Adrenal gland (tissue), 12 donors: ENCODE data around the gene AK3. TPM values are rescaled to one million over a fixed set of nuclear protein-coding genes. Genes with fewer than 3 reads are reported as not detected.

Source experiments
- DNase-seq, 7 donors: peaks; one replicate each; pipeline ENCODE4 v3.0.0-alpha.2; 2019 to 2020
- H3K27ac ChIP-seq, 5 donors: fragments of 200-600 bp; sonication (generic) in 4 of 5; 1 replicate in 3 of 5; 2 replicates in 2 of 5; pipeline versions ENCODE4 v1.5.1 to v1.8.0; 2016 to 2020; ENCODE audit warnings: mild to moderate bottlenecking in 1 of 5
- H3K27me3 ChIP-seq: fragments of 200-600 bp; 2 replicates; pipeline ENCODE4 v1.8.0; 2021
- H3K36me3 ChIP-seq, 2 donors: fragments of 200-600 bp; replicated peaks in 1 of 2; 1 replicate in 1 of 2; 2 replicates in 1 of 2; pipeline versions ENCODE4 v1.5.1 to v1.8.0; 2018 to 2022
- H3K4me1 ChIP-seq, 2 donors: fragments of 200-600 bp; replicated peaks in 1 of 2; 1 replicate in 1 of 2; 2 replicates in 1 of 2; pipeline versions ENCODE4 v1.5.1 to v1.8.0; 2018 to 2021
- H3K4me3 ChIP-seq, 4 donors: fragments of 200-600 bp; sonication (generic) in 3 of 4; one replicate each; pipeline ENCODE4 v1.5.1; 2016 to 2018
- H3K9me3 ChIP-seq, 3 donors: fragments of 200-600 bp; sonication (generic) in 1 of 3; replicated peaks in 1 of 3; 1 replicate in 2 of 3; 2 replicates in 1 of 3; pipeline versions ENCODE4 v1.5.1 to v1.8.0; 2016 to 2021
- CTCF ChIP-seq, 6 experiments: fragments of 450-650 bp in 4 of 6; fragments of 200-600 bp in 2 of 6; sonication (generic) in 1 of 6; IDR thresholded peaks; 1 replicate in 5 of 6; 2 replicates in 1 of 6; pipeline versions ENCODE4 v1.5.1 to v1.8.0; 2016 to 2021; ENCODE audit warnings: antibody characterized with exemption in 6 of 6, mild to moderate bottlenecking in 2 of 6, moderate library complexity in 1 of 6
- POLR2A ChIP-seq, 2 donors: fragments of 450-650 bp; IDR thresholded peaks; one replicate each; pipeline ENCODE4 v1.6.1; 2017; ENCODE audit warnings: antibody characterized with exemption in 2 of 2, mild to moderate bottlenecking in 2 of 2, moderate library complexity in 1 of 2
- WGBS, 4 donors: extraction: QIAGEN DNeasy Blood & Tissue Kit in 2 of 4; methylation state at CpG; one replicate each; pipeline versions ENCODE4 v1.1.5 to v1.1.7; 2013 to 2017; 5-methylcytosine and 5-hydroxymethylcytosine counted together
- intact Hi-C, 2 donors: fragments of 100-400 bp; cut with DNase I; formaldehyde crosslinking; loops; one replicate each; pipeline versions ENCODE4 v1.14.1 to v1.15.0; 2022 to 2023
- polyA plus RNA-seq, 3 donors: library from polyadenylated mRNA; stranded (reverse); fragments of 200-250 nt in 2 of 3; fragments of 350-450 nt in 1 of 3; fragmentation: Illumina TruSeq in 1 of 3; extraction: RNeasy Lipid Tissue Mini Kit (QIAGEN cat#74804) in 1 of 3; gene quantifications; one replicate each; pipeline ENCODE4 v1.2.3, GENCODE V29; 2013 to 2014
- total RNA-seq, 9 donors: library from RNA; depleted of rRNA in 4 of 9; stranded (reverse); fragments of >200 nt in 4 of 9; fragments of 120-200 nt in 1 of 9; fragmentation: NEBNext Ultra II Directional in 1 of 9; extraction: Animal tissue kit (Norgen Biotek cat#: 25700) in 1 of 9; gene quantifications; one replicate each; pipeline versions ENCODE4 v1.1.0 to v1.2.4, GENCODE V29; 2013 to 2023
- donor health status: healthy with polysubstance abuse.
- donor health status: Bipolar disorder and iron deficiency.
- donor health status: DM: yes; HTN: yes; CAD: no.
- donor health status: DM: no; HTN: no; CAD: no.
- donor health status: DM: no; HTN: no; CAD: no.
- donor health status: DM: yes; HTN: yes; CAD: no.

The AK3 gene
- total and polyA plus RNA-seq, 12 donors: 31.6 to 237 (median 113) TPM

GRCh38 chr9:4709380-4709779 lies 31.6 kb downstream of the AK3 start:
- no peak overlapping the region for H3K27ac ChIP-seq
- H3K4me3 ChIP-seq: no peak overlapping the region
- TF ChIP-seq POLR2A (IDR thresholded peaks at IDR 0.05) (no peak), CTCF (IDR thresholded peaks at IDR 0.05) (no peak)
- intact Hi-C loops: no loop called here
- H3K36me3 ChIP-seq: peaks cover 0 to 22% of the 10 kb centered on the region in 2 donors
- no peaks in the 10 kb centered on the region for H3K4me1 ChIP-seq
- no peaks in the 10 kb centered on the region for H3K27me3 ChIP-seq
- H3K9me3 ChIP-seq: no peaks in the 10 kb centered on the region
- no peak for DNase-seq

GRCh38 chr9:4706971-4707622 lies 33.9 kb downstream of the AK3 start:
- H3K4me1 ChIP-seq: no peaks in the 10 kb centered on the region
- TF ChIP-seq CTCF (IDR thresholded peaks at IDR 0.05) (no peak), POLR2A (IDR thresholded peaks at IDR 0.05) (no peak)
- H3K36me3 ChIP-seq: peaks cover 0 to 26% of the 10 kb centered on the region in 2 donors
- H3K4me3 ChIP-seq: no peak overlapping the region
- H3K27ac ChIP-seq: peak overlapping the region in 2 of 5 donors; percentile 33 to 59
- 39 to 53% (median 50%) methylated on average over 4 of the region's 4 CpGs for WGBS, 4 donors
- H3K27me3 ChIP-seq: no peaks in the 10 kb centered on the region
- no peaks in the 10 kb centered on the region for H3K9me3 ChIP-seq
- intact Hi-C loops: no loop called here
- peak in 2 of 7 donors; percentile 15 to 35 for DNase-seq

- no peak for DNase-seq
- intact Hi-C loops: no loop called here
- Histone ChIP-seq H3K36me3 (peaks cover 0 to 30% of the 10 kb centered on the region in 2 donors), H3K4me1 (no peaks in the 10 kb centered on the region), H3K9me3 (no peaks in the 10 kb centered on the region), H3K4me3 (no peak overlapping the region), H3K27ac (no peak overlapping the region), H3K27me3 (no peaks in the 10 kb centered on the region)
- WGBS, 4 donors: 65 to 91% (median 70%) methylated on average over 2 of the region's 2 CpGs
- TF ChIP-seq POLR2A (IDR thresholded peaks at IDR 0.05) (no peak), CTCF (IDR thresholded peaks at IDR 0.05) (no peak)
Observed at GRCh38 chr9:4706021-4706420, 35.0 kb downstream of the AK3 start.

- WGBS, 4 donors: 95 to 98% (median 96%) methylated on average over 2 of the region's 2 CpGs
- Histone ChIP-seq H3K27ac (no peak overlapping the region), H3K9me3 (no peaks in the 10 kb centered on the region), H3K4me1 (peaks cover 0 to 5% of the 10 kb centered on the region in 2 donors), H3K4me3 (no peak overlapping the region), H3K36me3 (peaks cover 0 to 22% of the 10 kb centered on the region in 2 donors), H3K27me3 (no peaks in the 10 kb centered on the region)
- intact Hi-C loops: no loop called here
- no peak for TF ChIP-seq CTCF (IDR thresholded peaks at IDR 0.05)
- TF ChIP-seq POLR2A (IDR thresholded peaks at IDR 0.05): no peak
- DNase-seq: no peak
Observed at GRCh38 chr9:4704129-4704528, 36.9 kb downstream of the AK3 start.
